HG03095 (cell line): ENCODE results near the gene NXPE2.

Experiments used
- ATAC-seq: cut with Tn5 transposase; IDR thresholded peaks from one replicate; pipeline ENCODE4 v1.9.1; 2021; ENCODE audit warnings: moderate library complexity; ENCODE audit not compliant: unreplicated experiment

Gene NXPE2

GRCh38 chr11:114738954-114739353 is 60.6 kb downstream of the NXPE2 start:
- no peak for ATAC-seq

DNA sequence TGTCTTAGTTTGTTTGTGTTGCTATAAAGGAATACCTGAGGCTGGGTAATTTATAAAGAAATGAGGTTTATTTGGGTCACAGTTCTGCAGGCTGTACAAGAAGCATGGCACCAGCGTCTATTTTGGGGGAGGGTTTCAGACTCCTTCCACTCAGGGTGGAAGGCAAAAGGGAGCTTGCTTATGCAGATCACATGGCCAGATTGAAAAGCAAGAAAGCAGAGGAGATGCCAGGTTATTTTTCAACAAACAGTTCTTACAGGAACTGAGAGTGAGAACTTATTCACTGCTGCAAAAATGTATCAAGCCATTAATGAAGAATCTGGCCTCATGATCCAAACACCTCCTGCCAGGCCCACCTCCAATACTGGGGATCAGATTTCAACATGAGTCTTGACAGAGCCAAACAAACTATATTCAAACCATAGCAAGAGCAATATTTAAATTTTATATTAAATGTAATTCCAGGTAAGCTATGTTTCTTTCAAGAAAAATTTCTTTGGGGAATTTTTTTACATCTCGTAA is 66.9 kb downstream of the NXPE2 start:
- ATAC-seq: no peak

GRCh38 chr11:114746013-114746412 is 67.7 kb downstream of the NXPE2 start:
- no peak for ATAC-seq
